ENCODE data around the gene AGAP5.
"Not testable (repeated sequence)": the region's sequence is repeated elsewhere in the genome, so short reads cannot be mapped to it uniquely, and the experiment has no call there.

AGAP5 gene

GRCh38 chr10:73697675-73698159, at the start of gene AGAP5:
AGAP5 (minus strand) TSS chr10:73698109; CDS start chr10:73697755, 354 bp downstream.
- not testable (repeated sequence) for DNase-seq

GRCh38 chr10:73746721-73747120, 48.8 kb upstream of the AGAP5 start:
- DNase-seq, result no peak

- peak; percentile 79 for DNase-seq
Measured at GRCh38 chr10:73744664-73744975, 46.7 kb upstream of the AGAP5 start.

GRCh38 chr10:73743905-73744663, 46.2 kb upstream of the AGAP5 start, which contains the start of gene SEC24C:
SEC24C (plus strand) TSS chr10:73744372; CDS start chr10:73746833, 2,461 bp downstream.
- DNase-seq, result peak; percentile 97

- peak; percentile 11 for DNase-seq
Measured at GRCh38 chr10:73743327-73743904, 45.5 kb upstream of the AGAP5 start.

GRCh38 chr10:73742454-73742734, 44.5 kb upstream of the AGAP5 start:
- no peak for DNase-seq

GRCh38 chr10:73740501-73741254, 42.8 kb upstream of the AGAP5 start:
- DNase-seq, result not testable (repeated sequence)

- DNase-seq, result no peak
Measured at GRCh38 chr10:73734796-73735305, 36.9 kb upstream of the AGAP5 start.

GRCh38 chr10:73734028-73734720, 36.3 kb upstream of the AGAP5 start:
- DNase-seq, result no peak

GRCh38 chr10:73732931-73733623, 35.2 kb upstream of the AGAP5 start:
- DNase-seq, result no peak

- no peak for DNase-seq
Measured at GRCh38 chr10:73732426-73732825, 34.5 kb upstream of the AGAP5 start.

GRCh38 chr10:73731588-73732375, 33.9 kb upstream of the AGAP5 start:
- no peak for DNase-seq

GRCh38 chr10:73730153-73730906, 32.4 kb upstream of the AGAP5 start:
- DNase-seq, result peak; percentile 90

GRCh38 chr10:73729781-73730152, 31.9 kb upstream of the AGAP5 start:
- DNase-seq, result peak; percentile 79

- DNase-seq, result no peak
Measured at GRCh38 chr10:73723516-73723915, 25.6 kb upstream of the AGAP5 start.

- DNase-seq, result peak; percentile 85
Measured at GRCh38 chr10:73720561-73720960, 22.7 kb upstream of the AGAP5 start.

GRCh38 chr10:73717556-73717955, 19.6 kb upstream of the AGAP5 start:
- peak; percentile 85 for DNase-seq

GRCh38 chr10:73716251-73716650, 18.3 kb upstream of the AGAP5 start:
- no peak for DNase-seq

GRCh38 chr10:73715179-73716156, 17.6 kb upstream of the AGAP5 start:
- not testable (repeated sequence) for DNase-seq

- not testable (repeated sequence) for DNase-seq
Measured at GRCh38 chr10:73714483-73714882, 16.6 kb upstream of the AGAP5 start.
